Measurements from ENCODE around the gene ANXA11. TPM values are rescaled to one million over a fixed set of nuclear protein-coding genes. Genes with fewer than 3 reads are reported as not detected.

ANXA11 gene
- total RNA-seq, 1 experiment from 2014 or later = 181 TPM

DNA sequence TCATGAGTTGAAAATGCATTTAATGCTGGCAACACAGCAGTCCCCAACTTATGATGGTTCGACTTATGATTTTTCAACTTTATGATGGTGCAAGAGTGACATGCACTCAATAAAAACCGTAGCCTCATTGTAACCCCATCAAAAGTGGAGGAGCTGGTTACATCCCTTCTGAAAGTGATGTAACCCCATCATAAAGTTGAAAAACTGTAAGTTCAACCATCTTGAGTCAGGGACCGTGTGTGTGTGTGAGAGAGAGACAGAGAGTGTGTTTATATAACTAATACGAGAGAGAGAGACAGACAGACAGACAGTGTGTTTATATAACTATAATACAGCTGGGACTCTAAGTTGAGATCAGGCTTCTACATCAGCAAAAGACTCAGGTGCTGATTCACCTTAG is 21.0 kb downstream of the ANXA11 start (continued):
- TF ChIP-seq, protein P1, sequence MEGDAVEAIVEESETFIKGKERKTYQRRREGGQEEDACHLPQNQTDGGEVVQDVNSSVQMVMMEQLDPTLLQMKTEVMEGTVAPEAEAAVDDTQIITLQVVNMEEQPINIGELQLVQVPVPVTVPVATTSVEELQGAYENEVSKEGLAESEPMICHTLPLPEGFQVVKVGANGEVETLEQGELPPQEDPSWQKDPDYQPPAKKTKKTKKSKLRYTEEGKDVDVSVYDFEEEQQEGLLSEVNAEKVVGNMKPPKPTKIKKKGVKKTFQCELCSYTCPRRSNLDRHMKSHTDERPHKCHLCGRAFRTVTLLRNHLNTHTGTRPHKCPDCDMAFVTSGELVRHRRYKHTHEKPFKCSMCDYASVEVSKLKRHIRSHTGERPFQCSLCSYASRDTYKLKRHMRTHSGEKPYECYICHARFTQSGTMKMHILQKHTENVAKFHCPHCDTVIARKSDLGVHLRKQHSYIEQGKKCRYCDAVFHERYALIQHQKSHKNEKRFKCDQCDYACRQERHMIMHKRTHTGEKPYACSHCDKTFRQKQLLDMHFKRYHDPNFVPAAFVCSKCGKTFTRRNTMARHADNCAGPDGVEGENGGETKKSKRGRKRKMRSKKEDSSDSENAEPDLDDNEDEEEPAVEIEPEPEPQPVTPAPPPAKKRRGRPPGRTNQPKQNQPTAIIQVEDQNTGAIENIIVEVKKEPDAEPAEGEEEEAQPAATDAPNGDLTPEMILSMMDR (IDR thresholded peaks at IDR 0.05 in 2 of 3, conservative IDR thresholded peaks at IDR 0.05 in 1 of 3; ENCODE audit: borderline replicate concordance in 1 of 3, insufficient read depth in 1 of 3, low read depth in 2 of 3, low read length in 2 of 3) = no peak
- TF ChIP-seq, protein P2, sequence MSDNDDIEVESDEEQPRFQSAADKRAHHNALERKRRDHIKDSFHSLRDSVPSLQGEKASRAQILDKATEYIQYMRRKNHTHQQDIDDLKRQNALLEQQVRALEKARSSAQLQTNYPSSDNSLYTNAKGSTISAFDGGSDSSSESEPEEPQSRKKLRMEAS (IDR thresholded peaks at IDR 0.05) = no peak
- TF ChIP-seq EZH2phosphoT487 (IDR thresholded peaks at IDR 0.05; ENCODE audit: borderline replicate concordance) (no peak), SIN3A (IDR thresholded peaks at IDR 0.05; ENCODE audit: low read depth) (no peak), ELF1 (IDR thresholded peaks at IDR 0.05; ENCODE audit: borderline replicate concordance, low read depth) (no peak), YY1 (IDR thresholded peaks at IDR 0.05; ENCODE audit: extremely low read depth, insufficient replicate concordance, low read depth, low read length) (no peak), CEBPB (IDR thresholded peaks at IDR 0.05; ENCODE audit: low read depth) (no peak)

DNA sequence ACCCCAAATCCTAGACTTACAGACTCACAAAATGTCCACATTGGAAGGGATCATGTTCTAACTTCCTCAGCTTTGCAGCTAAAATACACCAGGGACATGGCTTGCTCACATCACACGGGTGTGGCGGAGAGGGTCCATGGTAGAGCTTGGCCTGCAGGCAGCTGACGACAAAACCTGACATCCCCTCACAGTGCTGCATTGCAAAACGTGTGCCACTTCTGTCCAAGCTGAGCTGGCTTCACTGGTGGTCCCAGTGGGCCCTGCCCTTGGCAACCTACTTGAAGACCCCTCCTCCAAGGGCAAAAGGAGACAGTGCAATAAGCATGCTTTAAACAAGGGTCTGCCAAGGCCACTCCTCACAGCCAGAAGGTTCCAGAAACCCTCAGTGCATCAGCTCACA is 21.9 kb downstream of the ANXA11 start:
- no TSS peak for BruUV-seq (replicated peaks)
- intact Hi-C loops (cut with micrococcal nuclease) = no loop called here
- Histone ChIP-seq H3K4me2 (ENCODE audit: low read length) (no peak overlapping the region), H3K9me2 (ENCODE audit: insufficient read depth) (no peaks in the 10 kb centered on the region), H3K4me3 (replicated peaks in 1 of 2; ENCODE audit: low read depth in 1 of 2, low read length in 2 of 2) (no peak overlapping the region), H3K27me3 (ENCODE audit: insufficient read depth, low read length) (no peaks in the 10 kb centered on the region), H3K9ac (ENCODE audit: low read length) (no peak overlapping the region), H3K36me3 (ENCODE audit: control insufficient read depth in 1 of 2, insufficient read depth in 2 of 2, low read length in 2 of 2) (peaks cover 0 to 21% of the 10 kb centered on the region in 2 experiments; a peak in 1 of 4 replicates), H2AFZ (ENCODE audit: low read depth, low read length, poor library complexity, severe bottlenecking) (no peak overlapping the region), H3K9me3 (ENCODE audit: control insufficient read depth in 1 of 2, insufficient read depth in 1 of 2, low read depth in 1 of 2, low read length in 2 of 2) (no peaks in the 10 kb centered on the region), H4K20me1 (ENCODE audit: insufficient read depth) (peaks cover 34% of the 10 kb centered on the region), H3K27ac (ENCODE audit: low read depth, low read length) (no peak overlapping the region), H3K4me1 (ENCODE audit: control insufficient read depth in 1 of 2, insufficient read depth in 2 of 2, low read length in 2 of 2) (peaks cover 0 to 23% of the 10 kb centered on the region in 2 experiments; a peak in 2 of 4 replicates), H3K79me2 (ENCODE audit: insufficient read depth, low read length) (peaks cover 100% of the 10 kb centered on the region)
- RAD21 ChIA-PET (ENCODE audit: low non-redundant PET in 1 of 2, low total read pairs in 2 of 2, uncharacterized antibody in 2 of 2, unreplicated experiment in 2 of 2) = no interaction called here
- POLR2A ChIA-PET = interaction anchor here (1.1 kb wide), 1 partner anchor 13 kb away, joined by 3 read pairs; no protein-coding TSS in a partner anchor
- DNase-seq (ENCODE audit: low read depth, low spot score) = no peak
- CTCF ChIA-PET = no interaction called here
- ATAC-seq = no peak
- TF ChIP-seq SIN3A (IDR thresholded peaks at IDR 0.05; ENCODE audit: low read depth) (no peak), TCF7L2 (IDR thresholded peaks at IDR 0.05; ENCODE audit: borderline replicate concordance, extremely low read depth, insufficient read depth, insufficient read length) (no peak), JUND (IDR thresholded peaks at IDR 0.05) (no peak), SRF (IDR thresholded peaks at IDR 0.05; ENCODE audit: low read depth) (no peak), EGR1 (IDR thresholded peaks at IDR 0.05; ENCODE audit: low read depth) (no peak), ZFX (IDR thresholded peaks at IDR 0.05) (no peak), POLR2A (IDR thresholded peaks at IDR 0.05; ENCODE audit: borderline replicate concordance, extremely low read depth, insufficient read depth, insufficient read length) (no peak), SP1 (IDR thresholded peaks at IDR 0.05; ENCODE audit: low read depth) (no peak), CEBPB (IDR thresholded peaks at IDR 0.05; ENCODE audit: low read depth) (no peak), YY1 (IDR thresholded peaks at IDR 0.05; ENCODE audit: extremely low read depth, insufficient replicate concordance, low read depth, low read length) (no peak), ATF3 (IDR thresholded peaks at IDR 0.05) (no peak), EZH2 (IDR thresholded peaks at IDR 0.05) (no peak), ZNF274 (IDR thresholded peaks at IDR 0.05; ENCODE audit: low read depth, low read length) (no peak)
- TF ChIP-seq, protein P3, sequence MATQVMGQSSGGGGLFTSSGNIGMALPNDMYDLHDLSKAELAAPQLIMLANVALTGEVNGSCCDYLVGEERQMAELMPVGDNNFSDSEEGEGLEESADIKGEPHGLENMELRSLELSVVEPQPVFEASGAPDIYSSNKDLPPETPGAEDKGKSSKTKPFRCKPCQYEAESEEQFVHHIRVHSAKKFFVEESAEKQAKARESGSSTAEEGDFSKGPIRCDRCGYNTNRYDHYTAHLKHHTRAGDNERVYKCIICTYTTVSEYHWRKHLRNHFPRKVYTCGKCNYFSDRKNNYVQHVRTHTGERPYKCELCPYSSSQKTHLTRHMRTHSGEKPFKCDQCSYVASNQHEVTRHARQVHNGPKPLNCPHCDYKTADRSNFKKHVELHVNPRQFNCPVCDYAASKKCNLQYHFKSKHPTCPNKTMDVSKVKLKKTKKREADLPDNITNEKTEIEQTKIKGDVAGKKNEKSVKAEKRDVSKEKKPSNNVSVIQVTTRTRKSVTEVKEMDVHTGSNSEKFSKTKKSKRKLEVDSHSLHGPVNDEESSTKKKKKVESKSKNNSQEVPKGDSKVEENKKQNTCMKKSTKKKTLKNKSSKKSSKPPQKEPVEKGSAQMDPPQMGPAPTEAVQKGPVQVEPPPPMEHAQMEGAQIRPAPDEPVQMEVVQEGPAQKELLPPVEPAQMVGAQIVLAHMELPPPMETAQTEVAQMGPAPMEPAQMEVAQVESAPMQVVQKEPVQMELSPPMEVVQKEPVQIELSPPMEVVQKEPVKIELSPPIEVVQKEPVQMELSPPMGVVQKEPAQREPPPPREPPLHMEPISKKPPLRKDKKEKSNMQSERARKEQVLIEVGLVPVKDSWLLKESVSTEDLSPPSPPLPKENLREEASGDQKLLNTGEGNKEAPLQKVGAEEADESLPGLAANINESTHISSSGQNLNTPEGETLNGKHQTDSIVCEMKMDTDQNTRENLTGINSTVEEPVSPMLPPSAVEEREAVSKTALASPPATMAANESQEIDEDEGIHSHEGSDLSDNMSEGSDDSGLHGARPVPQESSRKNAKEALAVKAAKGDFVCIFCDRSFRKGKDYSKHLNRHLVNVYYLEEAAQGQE (IDR thresholded peaks at IDR 0.05; ENCODE audit: low read depth) = no peak
- TF ChIP-seq, protein P1 (IDR thresholded peaks at IDR 0.05 in 2 of 3, conservative IDR thresholded peaks at IDR 0.05 in 1 of 3; ENCODE audit: borderline replicate concordance in 1 of 3, insufficient read depth in 1 of 3, low read depth in 2 of 3, low read length in 2 of 3) = no peak

All from HCT116 (cell line).